Endodermal cell (in vitro differentiated cells): ENCODE measurements around the gene TMC3. TPM values are rescaled to one million over a fixed set of nuclear protein-coding genes. Genes with fewer than 3 reads are reported as not detected.

Experiments
- DNase-seq: peaks from one replicate; pipeline ENCODE4 v3.0.0-alpha.2; 2017
- H3K27ac ChIP-seq: 2 replicates; pipeline ENCODE4 v1.5.1; 2013; ENCODE audit warnings: mild to moderate bottlenecking, low read depth, low read length, moderate library complexity
- H3K27me3 ChIP-seq: 2 replicates; pipeline ENCODE4 v1.6.1; 2013; ENCODE audit warnings: mild to moderate bottlenecking, low read length, moderate library complexity; ENCODE audit not compliant: insufficient read depth, control insufficient read depth, poor library complexity, severe bottlenecking
- H3K36me3 ChIP-seq: 2 replicates; pipeline ENCODE4 v1.7.0; 2013; ENCODE audit warnings: mild to moderate bottlenecking, low read length, moderate library complexity; ENCODE audit not compliant: control insufficient read depth, insufficient read depth
- H3K4me1 ChIP-seq: one replicate; pipeline ENCODE4 v1.7.0; 2013; ENCODE audit warnings: low read length; ENCODE audit not compliant: control insufficient read depth, insufficient read depth
- H3K4me3 ChIP-seq: 2 replicates; pipeline ENCODE4 v1.5.1; 2013; ENCODE audit warnings: mild to moderate bottlenecking, low read length, moderate library complexity
- H3K9ac ChIP-seq: 2 replicates; pipeline ENCODE4 v1.6.1; 2013; ENCODE audit warnings: mild to moderate bottlenecking, low read length, moderate library complexity; ENCODE audit not compliant: poor library complexity, severe bottlenecking; ENCODE audit errors: extremely low read depth
- H3K9me3 ChIP-seq: 2 replicates; pipeline ENCODE4 v1.6.1; 2013; ENCODE audit warnings: mild to moderate bottlenecking, low read length, moderate library complexity; ENCODE audit not compliant: control insufficient read depth
- H3K27ac Mint-ChIP-seq: 2 replicates; pipeline ENCODE4 v1.8.0; 2020; ENCODE audit warnings: mixed read lengths
- H3K27me3 Mint-ChIP-seq: 2 replicates; pipeline ENCODE4 v1.8.0; 2021; ENCODE audit warnings: mild to moderate bottlenecking, mixed read lengths; ENCODE audit not compliant: insufficient read depth
- H3K36me3 Mint-ChIP-seq: 2 replicates; pipeline ENCODE4 v1.8.0; 2020; ENCODE audit warnings: low read depth, mixed read lengths
- H3K4me1 Mint-ChIP-seq: 2 replicates; pipeline ENCODE4 v1.8.0; 2020; ENCODE audit warnings: mixed read lengths
- H3K4me3 Mint-ChIP-seq: 2 replicates; pipeline ENCODE4 v1.8.0; 2020; ENCODE audit warnings: mild to moderate bottlenecking, moderate library complexity, mixed read lengths
- H3K9me3 Mint-ChIP-seq: 2 replicates; pipeline ENCODE4 v1.8.0; 2020; ENCODE audit warnings: mild to moderate bottlenecking, mixed read lengths
- CTCF ChIP-seq: fragments of 200-600 bp; sonication (generic); conservative IDR thresholded peaks from 2 replicates; pipeline ENCODE4 v1.5.0; 2021; ENCODE audit warnings: antibody characterized with exemption, mild to moderate bottlenecking
- WGBS, 2 experiments: methylation state at CpG; one replicate each; pipeline versions ENCODE4 v1.1.5 to v1.1.7; 2013; ENCODE audit warnings: missing lambda C conversion rate in 2 of 2, mixed read lengths in 1 of 2; ENCODE audit not compliant: insufficient coverage in 1 of 2, insufficient read length in 1 of 2; 5-methylcytosine and 5-hydroxymethylcytosine counted together
- total RNA-seq, 2 donors: library from RNA; stranded (reverse); fragmentation: NEBNext Ultra II Directional in 1 of 2; extraction: Animal tissue kit (Norgen Biotek cat#: 25700) in 1 of 2; gene quantifications; 2 replicates in 1 of 2; 3 replicates in 1 of 2; pipeline ENCODE4 v1.2.1, GENCODE V29; 2021

The TMC3 gene
- total RNA-seq, 2 donors from 2014 or later, result not detected

GRCh38 chr15:81337713-81338157 is 36.3 kb downstream of the TMC3 start:
- no peaks in the 10 kb centered on the region for H3K9me3 ChIP-seq
- H3K4me3 ChIP-seq, result no peak overlapping the region
- H3K27me3 ChIP-seq, result no peaks in the 10 kb centered on the region
- Mint-ChIP-seq H3K4me3 (no peak overlapping the region), H3K9me3 (no peaks in the 10 kb centered on the region), H3K27me3 (no peaks in the 10 kb centered on the region), H3K27ac (no peak overlapping the region), H3K36me3 (no peaks in the 10 kb centered on the region), H3K4me1 (peaks cover 10% of the 10 kb centered on the region)
- 92 to 94% methylated on average over 8 to 9 of the region's 9 CpGs for WGBS, 2 experiments
- no peak overlapping the region for H3K9ac ChIP-seq
- no peak for DNase-seq
- no peak for TF ChIP-seq CTCF
- H3K27ac ChIP-seq, result no peak overlapping the region
- H3K36me3 ChIP-seq, result no peaks in the 10 kb centered on the region
- no peaks in the 10 kb centered on the region for H3K4me1 ChIP-seq

- H3K4me3 ChIP-seq, result no peak overlapping the region
- H3K9ac ChIP-seq, result no peak overlapping the region
- no peak overlapping the region for H3K27ac ChIP-seq
- Mint-ChIP-seq H3K4me3 (no peak overlapping the region), H3K9me3 (no peaks in the 10 kb centered on the region), H3K27me3 (no peaks in the 10 kb centered on the region), H3K27ac (no peak overlapping the region), H3K36me3 (no peaks in the 10 kb centered on the region), H3K4me1 (peaks cover 10% of the 10 kb centered on the region)
- H3K36me3 ChIP-seq, result no peaks in the 10 kb centered on the region
- WGBS, 2 experiments, result 89 to 100% methylated on average over 1 to 3 of the region's 3 CpGs
- no peaks in the 10 kb centered on the region for H3K9me3 ChIP-seq
- no peaks in the 10 kb centered on the region for H3K27me3 ChIP-seq
- DNase-seq, result no peak
- TF ChIP-seq CTCF, result no peak
- H3K4me1 ChIP-seq, result no peaks in the 10 kb centered on the region
These were observed 36.8 kb downstream of the TMC3 start for GRCh38 chr15:81337241-81337640.

GRCh38 chr15:81336568-81336967 is 37.4 kb downstream of the TMC3 start:
- H3K4me3 ChIP-seq, result no peak overlapping the region
- no peaks in the 10 kb centered on the region for H3K27me3 Mint-ChIP-seq
- no peaks in the 10 kb centered on the region for H3K27me3 ChIP-seq
- H3K4me3 Mint-ChIP-seq, result no peak overlapping the region
- H3K27ac ChIP-seq, result no peak overlapping the region
- DNase-seq, result no peak
- H3K27ac Mint-ChIP-seq, result no peak overlapping the region
- peak; percentile 53 for TF ChIP-seq CTCF
- no peaks in the 10 kb centered on the region for H3K9me3 Mint-ChIP-seq
- H3K4me1 ChIP-seq, result no peaks in the 10 kb centered on the region
- no peaks in the 10 kb centered on the region for H3K36me3 Mint-ChIP-seq
- no peaks in the 10 kb centered on the region for H3K9me3 ChIP-seq
- no peaks in the 10 kb centered on the region for H3K36me3 ChIP-seq
- no peak overlapping the region for H3K9ac ChIP-seq
- H3K4me1 Mint-ChIP-seq, result peaks cover 12% of the 10 kb centered on the region
- WGBS, 2 experiments, result 89 to 92% methylated on average over 3 to 4 of the region's 4 CpGs
